H1 (cell line): ENCODE measurements around the gene OTP. TPM values are rescaled to one million over a fixed set of nuclear protein-coding genes. Genes with fewer than 3 reads are reported as not detected.
"Not testable (repeated sequence)": the region's sequence is repeated elsewhere in the genome, so short reads cannot be mapped to it uniquely, and the experiment has no call there.

ENCODE experiments used
- CTCF ChIA-PET: fragments of 300-600 bp; sonication (Branson Sonifier 250); formaldehyde crosslinking; loops from one replicate; lab custom pipeline; 2021; ENCODE audit not compliant: partially characterized antibody; lab: Charles Lee
- POLR2A ChIA-PET: fragments of 300-600 bp; sonication (Branson Sonifier 250); formaldehyde crosslinking; loops from one replicate; lab custom pipeline; 2021; ENCODE audit warnings: inconsistent platforms; ENCODE audit not compliant: partially characterized antibody; lab: Charles Lee
- DNase-seq, 2 experiments: peaks; one replicate each; pipeline versions ENCODE4 v3.0.0 to v3.0.0-alpha.2; 2010 to 2022; ENCODE audit warnings: low spot score in 2 of 2, low read depth in 1 of 2, mixed read lengths in 1 of 2
- FAIRE-seq: peaks from 2 replicates; lab custom pipeline; 2011; peaks lifted over from hg19 to GRCh38; lab: Jason Lieb, UNC
- H2AFZ ChIP-seq: 2 replicates; pipeline ENCODE4 v1.8.1; 2012; ENCODE audit warnings: low read length, inconsistent platforms
- H2AK5ac ChIP-seq: 2 replicates; pipeline ENCODE4 v1.6.1; 2013; ENCODE audit warnings: low read depth, low read length
- H2BK120ac ChIP-seq: replicated peaks from 2 replicates; pipeline ENCODE3; 2013; ENCODE audit warnings: low read depth, low read length, inconsistent platforms
- H2BK12ac ChIP-seq: 2 replicates; pipeline ENCODE4 v1.6.1; 2013; ENCODE audit warnings: low read depth, low read length
- H2BK15ac ChIP-seq: 2 replicates; pipeline ENCODE4 v1.6.1; 2013; ENCODE audit warnings: low read length
- H2BK20ac ChIP-seq: 2 replicates; pipeline ENCODE4 v1.6.1; 2013; ENCODE audit warnings: low read length
- H2BK5ac ChIP-seq: 2 replicates; pipeline ENCODE4 v1.6.1; 2013; ENCODE audit warnings: low read depth, low read length
- H3K14ac ChIP-seq: 2 replicates; pipeline ENCODE4 v1.6.1; 2013; ENCODE audit warnings: inconsistent platforms; ENCODE audit not compliant: insufficient read length
- H3K18ac ChIP-seq: 2 replicates; pipeline ENCODE4 v1.6.1; 2013; ENCODE audit warnings: low read length; ENCODE audit errors: extremely low read depth
- H3K23ac ChIP-seq: 2 replicates; pipeline ENCODE4 v1.6.1; 2013; ENCODE audit warnings: inconsistent platforms; ENCODE audit not compliant: insufficient read length
- H3K23me2 ChIP-seq: 2 replicates; pipeline ENCODE4 v1.6.1; 2013; ENCODE audit warnings: low read depth, low read length
- H3K27ac ChIP-seq: 2 replicates; pipeline ENCODE4 v1.6.1; 2011; ENCODE audit warnings: low read depth, low read length, inconsistent platforms
- H3K27me3 ChIP-seq, 4 experiments: replicated peaks in 1 of 4; 1 replicate in 1 of 4; 2 replicates in 3 of 4; pipeline versions ENCODE4 v1.6.1 to v1.8.1; 2011 to 2013; ENCODE audit warnings: low read length in 3 of 4, mild to moderate bottlenecking in 3 of 4, inconsistent platforms in 2 of 4, mixed read lengths in 2 of 4, moderate library complexity in 1 of 4; ENCODE audit not compliant: control insufficient read depth in 3 of 4, insufficient read depth in 3 of 4; ENCODE audit errors: extremely low read depth in 1 of 4
- H3K36me3 ChIP-seq, 4 experiments: 2 replicates each; pipeline versions ENCODE4 v1.6.1 to v1.8.1; 2011 to 2013; ENCODE audit warnings: mild to moderate bottlenecking in 4 of 4, low read length in 3 of 4, moderate library complexity in 2 of 4, control low read depth in 1 of 4, inconsistent platforms in 1 of 4; ENCODE audit not compliant: insufficient read depth in 4 of 4, control insufficient read depth in 2 of 4
- H3K4ac ChIP-seq: replicated peaks from 2 replicates; pipeline ENCODE3; 2013; ENCODE audit warnings: low read length, low read depth, mixed read lengths, inconsistent platforms; ENCODE audit not compliant: insufficient read length
- H3K4me1 ChIP-seq, 4 experiments: replicated peaks in 1 of 4; 1 replicate in 1 of 4; 2 replicates in 3 of 4; pipeline versions ENCODE4 v1.6.1 to v1.8.1; 2011 to 2013; ENCODE audit warnings: low read length in 3 of 4, inconsistent platforms in 2 of 4, mixed read lengths in 1 of 4; ENCODE audit not compliant: insufficient read depth in 4 of 4, control insufficient read depth in 3 of 4
- H3K4me2 ChIP-seq, 2 experiments: 2 replicates each; pipeline versions ENCODE4 v1.6.1 to v1.8.1; 2011 to 2013; ENCODE audit warnings: low read depth in 2 of 2, low read length in 2 of 2, control low read depth in 1 of 2, inconsistent platforms in 1 of 2, mild to moderate bottlenecking in 1 of 2; ENCODE audit not compliant: insufficient read depth in 1 of 2
- H3K4me3 ChIP-seq, 4 experiments: fragments of 200-600, 300-600 bp in 1 of 4; sonication (generic), shearing (Covaris generic), sonication (Bioruptor Twin) in 1 of 4; 2 replicates each; pipeline versions ENCODE4 v1.5.1 to v1.8.1; 2011 to 2016; ENCODE audit warnings: low read length in 4 of 4, low read depth in 3 of 4, control low read depth in 2 of 4, inconsistent platforms in 2 of 4, mild to moderate bottlenecking in 2 of 4, mixed read lengths in 1 of 4, moderate library complexity in 1 of 4; ENCODE audit not compliant: insufficient read depth in 2 of 4; ENCODE audit errors: extremely low read depth in 1 of 4
- H3K56ac ChIP-seq: replicated peaks from 2 replicates; pipeline ENCODE3; 2013; ENCODE audit warnings: low read depth, mild to moderate bottlenecking, mixed read lengths, low read length, inconsistent platforms; ENCODE audit not compliant: insufficient read length
- H3K79me1 ChIP-seq: 2 replicates; pipeline ENCODE4 v1.6.1; 2013; ENCODE audit warnings: low read depth, low read length, control low read depth
- H3K79me2 ChIP-seq, 2 experiments: 2 replicates each; pipeline versions ENCODE4 v1.6.1 to v1.8.1; 2012 to 2013; ENCODE audit warnings: low read length in 2 of 2, mild to moderate bottlenecking in 2 of 2, inconsistent platforms in 1 of 2; ENCODE audit not compliant: insufficient read depth in 2 of 2, control insufficient read depth in 1 of 2
- H3K9ac ChIP-seq, 4 experiments: replicated peaks in 1 of 4; 1 replicate in 1 of 4; 2 replicates in 3 of 4; pipeline versions ENCODE4 v1.6.1 to v1.8.1; 2011 to 2013; ENCODE audit warnings: low read depth in 3 of 4, low read length in 3 of 4, control low read depth in 2 of 4, mild to moderate bottlenecking in 2 of 4, moderate library complexity in 2 of 4, inconsistent platforms in 1 of 4; ENCODE audit errors: extremely low read depth in 1 of 4
- H3K9me3 ChIP-seq, 2 experiments: 2 replicates each; pipeline versions ENCODE4 v1.6.1 to v1.8.1; 2012 to 2013; ENCODE audit warnings: mild to moderate bottlenecking in 2 of 2, moderate library complexity in 2 of 2, control low read depth in 1 of 2, inconsistent platforms in 1 of 2, low read depth in 1 of 2, low read length in 1 of 2, mixed read lengths in 1 of 2; ENCODE audit not compliant: insufficient read depth in 2 of 2
- H4K20me1 ChIP-seq, 2 experiments: replicated peaks in 1 of 2; 2 replicates each; pipeline versions ENCODE3 to v1.8.1; 2011 to 2013; ENCODE audit warnings: inconsistent platforms in 2 of 2, low read length in 2 of 2, mild to moderate bottlenecking in 1 of 2; ENCODE audit not compliant: insufficient read depth in 2 of 2, control insufficient read depth in 1 of 2
- H4K5ac ChIP-seq: 2 replicates; pipeline ENCODE4 v1.6.1; 2013; ENCODE audit warnings: low read length, low read depth, mixed read lengths, inconsistent platforms; ENCODE audit not compliant: insufficient read length
- H4K8ac ChIP-seq: 2 replicates; pipeline ENCODE4 v1.8.0; 2013; ENCODE audit warnings: mild to moderate bottlenecking, moderate library complexity, low read length, inconsistent platforms; ENCODE audit not compliant: insufficient read depth; ENCODE audit errors: extremely low read depth
- H4K91ac ChIP-seq: replicated peaks from 2 replicates; pipeline ENCODE3; 2013; ENCODE audit warnings: low read length, mixed read lengths, inconsistent platforms; ENCODE audit not compliant: insufficient read length
- WGBS, 2 experiments: shearing (Covaris generic) in 1 of 2; methylation state at CpG; one replicate each; pipeline versions ENCODE4 v1.1.6 to v1.1.7; 2013 to 2015; ENCODE audit warnings: low lambda C conversion rate in 2 of 2, mixed read lengths in 2 of 2, inconsistent platforms in 1 of 2, low coverage in 1 of 2, missing lambda C conversion rate in 1 of 2; ENCODE audit not compliant: insufficient replicate concordance in 2 of 2, insufficient coverage in 1 of 2, insufficient read length in 1 of 2; ENCODE audit errors: extremely low coverage in 1 of 2, missing lambda C conversion rate in 1 of 2; 5-methylcytosine and 5-hydroxymethylcytosine counted together
- polyA plus RNA-seq, 7 experiments: library from polyadenylated mRNA; depleted of rRNA in 3 of 7; stranded (reverse) in 5 of 7; unstranded in 2 of 7; fragments of >200 nt in 5 of 7; fragments of 200-250 nt in 2 of 7; gene quantifications; 1 replicate in 5 of 7; 2 replicates in 1 of 7; 4 replicates in 1 of 7; pipeline versions ENCODE4 v1.2.1 to v1.2.3, GENCODE V29; 2011 to 2013; ENCODE audit warnings: missing spikeins in 2 of 7, mixed read lengths in 2 of 7
- total RNA-seq: library from RNA; stranded (reverse); fragmentation: NEBNext Ultra II Directional; extraction: Animal tissue kit (Norgen Biotek cat#: 25700); gene quantifications from 2 replicates; pipeline ENCODE4 v1.2.1, GENCODE V29; 2021

OTP gene
- total and polyA plus RNA-seq, 2 of the 8 experiments (the other 6 are each of a cell fraction or from before 2014, with no cell fraction given): not detected

DNA sequence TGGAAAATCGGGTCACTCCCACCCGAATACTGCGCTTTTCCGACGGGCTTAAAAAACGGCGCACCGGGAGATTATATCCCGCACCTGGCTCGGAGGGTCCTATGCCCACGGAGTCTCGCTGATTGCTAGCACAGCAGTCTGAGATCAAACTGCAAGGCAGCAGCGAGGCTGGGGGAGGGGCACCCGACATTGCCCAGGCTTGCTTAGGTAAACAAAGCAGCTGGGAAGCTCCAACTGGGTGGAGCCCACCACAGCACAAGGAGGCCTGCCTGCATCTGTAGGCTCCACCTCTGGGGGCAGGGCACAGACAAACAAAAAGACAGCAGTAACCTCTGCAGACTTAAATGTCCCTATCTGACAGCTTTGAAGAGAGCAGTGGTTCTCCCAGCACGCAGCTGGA, 29.6 kb downstream of the OTP start:
- H3K23ac ChIP-seq, H2BK120ac ChIP-seq, H4K5ac ChIP-seq, H2BK20ac ChIP-seq, H3K9ac ChIP-seq, H3K4ac ChIP-seq, H3K56ac ChIP-seq, H3K79me1 ChIP-seq, H3K27me3 ChIP-seq, H2AK5ac ChIP-seq, H3K4me2 ChIP-seq, H2BK15ac ChIP-seq, H2BK5ac ChIP-seq, H4K8ac ChIP-seq, DNase-seq, H2BK12ac ChIP-seq, H3K18ac ChIP-seq, H2AFZ ChIP-seq, H3K27ac ChIP-seq, H3K14ac ChIP-seq, H4K91ac ChIP-seq, POLR2A ChIA-PET, FAIRE-seq, H3K79me2 ChIP-seq, H3K4me3 ChIP-seq, H4K20me1 ChIP-seq, H3K23me2 ChIP-seq, H3K36me3 ChIP-seq, H3K4me1 ChIP-seq: not testable (repeated sequence)
- WGBS, 2 experiments: 89% methylated on average over 3 of the region's 15 CpGs; no CpG with 5 or more reads in 1 of the 2 experiments
- peaks cover 0 to 11% of the 10 kb centered on the region in 2 experiments; a peak in 1 of 4 replicates for H3K9me3 ChIP-seq
- CTCF ChIA-PET: interaction anchor here (1.2 kb wide), 1 partner anchor 9 kb away, joined by 3 read pairs; no protein-coding TSS in a partner anchor
